Measurements from ENCODE around the gene SPOCD1.

Gene SPOCD1

DNA sequence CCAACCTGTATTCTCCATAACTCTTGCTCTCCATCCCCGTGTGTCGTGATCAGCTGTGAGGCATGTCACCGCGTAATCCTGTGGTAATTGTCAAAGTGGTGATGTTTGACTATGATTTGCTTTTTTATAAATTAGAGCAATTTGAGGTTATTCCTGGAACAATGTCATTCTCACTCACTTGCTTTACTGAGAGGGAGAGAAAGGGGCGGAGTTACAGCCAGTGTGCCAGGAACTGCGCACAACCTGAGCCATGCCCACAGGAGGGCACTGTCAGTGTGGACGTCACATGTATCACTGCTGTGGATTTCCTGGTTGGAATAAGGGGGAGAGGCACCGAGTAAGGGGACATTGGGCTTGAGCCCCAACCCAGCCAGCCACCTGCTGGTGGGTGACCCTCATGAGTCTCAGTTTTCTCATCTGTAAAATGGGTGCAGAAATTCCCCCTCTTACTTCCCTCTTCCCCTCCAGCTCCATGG lies 58.6 kb downstream of the SPOCD1 start:
- H3K27ac Mint-ChIP-seq, result no peak overlapping the region
- no peaks in the 10 kb centered on the region for H3K9me3 Mint-ChIP-seq (ENCODE audit: low read depth)
- no peak overlapping the region for H3K4me3 Mint-ChIP-seq

GRCh38 chr1:31756578-31756977 lies 59.2 kb downstream of the SPOCD1 start:
- no peak overlapping the region for H3K27ac Mint-ChIP-seq
- H3K27me3 Mint-ChIP-seq, result no peaks in the 10 kb centered on the region

More for the DNA sequence above, 58.6 kb downstream of the SPOCD1 start:
- peaks cover 15% of the 10 kb centered on the region for H3K4me1 Mint-ChIP-seq (ENCODE audit: low read depth)
- no peaks in the 10 kb centered on the region for H3K36me3 Mint-ChIP-seq
- no peaks in the 10 kb centered on the region for H3K27me3 Mint-ChIP-seq

DNA sequence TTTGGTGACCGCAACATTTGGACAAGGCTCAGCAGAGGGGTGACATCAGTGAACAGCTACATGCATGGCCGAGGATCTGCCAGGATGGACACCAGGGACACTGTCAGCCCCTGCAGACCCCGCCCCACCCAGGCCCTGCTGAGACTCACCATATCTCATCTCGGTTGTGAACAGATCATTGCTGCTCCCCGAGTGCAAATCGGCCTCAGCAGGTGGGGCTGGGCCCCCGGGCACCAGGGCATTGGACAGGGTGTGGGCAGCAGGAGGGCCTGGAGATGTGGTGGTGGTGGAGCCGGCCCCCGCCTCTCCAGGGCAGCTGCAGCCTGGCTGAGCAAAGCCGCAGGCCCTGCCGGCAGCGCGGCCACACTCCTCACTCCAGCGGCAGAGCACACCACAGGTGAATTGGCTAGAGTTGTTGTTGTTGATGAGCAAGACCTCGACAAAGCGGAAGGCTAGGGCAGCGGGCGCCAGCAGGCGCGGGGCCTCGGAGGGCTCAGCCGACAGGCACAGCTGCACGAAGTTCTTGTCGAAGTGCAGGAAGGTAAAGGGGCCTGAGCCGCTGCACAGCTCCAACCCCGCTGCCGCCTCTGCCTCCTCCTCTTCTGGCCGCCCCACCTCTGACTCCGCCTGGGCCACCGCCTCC lies 59.9 kb downstream of the SPOCD1 start:
- H3K4me3 Mint-ChIP-seq, result no peak overlapping the region
- no peak overlapping the region for H3K27ac Mint-ChIP-seq
- peaks cover 19% of the 10 kb centered on the region for H3K4me1 Mint-ChIP-seq (ENCODE audit: low read depth)
- no peaks in the 10 kb centered on the region for H3K36me3 Mint-ChIP-seq
- H3K9me3 Mint-ChIP-seq (ENCODE audit: low read depth), result no peaks in the 10 kb centered on the region
- H3K27me3 Mint-ChIP-seq, result no peaks in the 10 kb centered on the region

More at GRCh38 chr1:31756578-31756977, 59.2 kb downstream of the SPOCD1 start:
- Mint-ChIP-seq H3K36me3 (no peaks in the 10 kb centered on the region), H3K4me1 (ENCODE audit: low read depth) (peaks cover 15% of the 10 kb centered on the region), H3K4me3 (no peak overlapping the region), H3K9me3 (ENCODE audit: low read depth) (no peaks in the 10 kb centered on the region)

DNA sequence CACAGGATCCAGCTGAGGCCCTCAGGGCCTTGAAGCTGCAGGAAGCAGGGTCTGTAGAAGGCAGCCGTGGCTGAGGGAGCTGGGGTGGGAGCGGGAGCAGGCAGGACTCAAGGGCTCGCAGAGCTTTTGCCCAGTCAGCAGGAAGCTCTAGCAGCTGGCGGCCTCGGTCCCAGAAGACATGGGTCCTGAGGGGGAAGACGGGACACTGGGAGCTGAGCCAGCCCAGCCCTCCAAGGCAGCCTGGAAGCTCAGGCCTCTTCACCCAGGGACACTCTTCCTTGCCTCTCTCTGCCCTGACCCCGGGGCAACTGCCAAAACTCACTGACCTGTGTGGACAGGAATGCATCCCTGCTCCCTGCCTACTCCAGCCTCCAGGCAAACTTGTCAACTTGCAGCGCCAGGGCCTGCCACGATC lies 60.6 kb downstream of the SPOCD1 start:
- no peak overlapping the region for H3K27ac Mint-ChIP-seq
- no peaks in the 10 kb centered on the region for H3K27me3 Mint-ChIP-seq
- H3K4me1 Mint-ChIP-seq (ENCODE audit: low read depth), result peaks cover 24% of the 10 kb centered on the region
- no peak overlapping the region for H3K4me3 Mint-ChIP-seq
- no peaks in the 10 kb centered on the region for H3K36me3 Mint-ChIP-seq
- no peaks in the 10 kb centered on the region for H3K9me3 Mint-ChIP-seq (ENCODE audit: low read depth)

DNA sequence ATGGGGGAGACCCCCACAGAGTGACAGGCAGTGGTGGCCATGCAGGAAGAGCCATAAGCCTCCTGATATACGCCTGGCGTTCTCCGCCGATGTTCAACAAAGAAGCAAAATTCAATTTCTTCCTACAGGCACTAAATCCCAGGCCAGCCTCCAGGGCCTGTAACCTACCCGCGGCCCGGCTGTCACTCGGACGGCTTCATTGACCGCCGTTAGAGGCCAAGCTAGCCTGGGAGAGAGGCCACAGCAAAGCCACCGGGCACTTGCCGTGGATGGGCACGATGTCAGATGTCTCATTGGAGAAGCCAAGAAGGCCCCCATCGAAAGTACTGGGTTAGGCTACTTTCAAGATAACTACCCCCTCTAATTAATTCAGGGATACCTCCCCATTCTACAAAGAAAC lies 61.4 kb downstream of the SPOCD1 start:
- Mint-ChIP-seq H3K36me3 (no peaks in the 10 kb centered on the region), H3K9me3 (ENCODE audit: low read depth) (no peaks in the 10 kb centered on the region), H3K27me3 (peaks cover 1% of the 10 kb centered on the region), H3K27ac (no peak overlapping the region), H3K4me1 (ENCODE audit: low read depth) (peaks cover 20% of the 10 kb centered on the region), H3K4me3 (no peak overlapping the region)

DNA sequence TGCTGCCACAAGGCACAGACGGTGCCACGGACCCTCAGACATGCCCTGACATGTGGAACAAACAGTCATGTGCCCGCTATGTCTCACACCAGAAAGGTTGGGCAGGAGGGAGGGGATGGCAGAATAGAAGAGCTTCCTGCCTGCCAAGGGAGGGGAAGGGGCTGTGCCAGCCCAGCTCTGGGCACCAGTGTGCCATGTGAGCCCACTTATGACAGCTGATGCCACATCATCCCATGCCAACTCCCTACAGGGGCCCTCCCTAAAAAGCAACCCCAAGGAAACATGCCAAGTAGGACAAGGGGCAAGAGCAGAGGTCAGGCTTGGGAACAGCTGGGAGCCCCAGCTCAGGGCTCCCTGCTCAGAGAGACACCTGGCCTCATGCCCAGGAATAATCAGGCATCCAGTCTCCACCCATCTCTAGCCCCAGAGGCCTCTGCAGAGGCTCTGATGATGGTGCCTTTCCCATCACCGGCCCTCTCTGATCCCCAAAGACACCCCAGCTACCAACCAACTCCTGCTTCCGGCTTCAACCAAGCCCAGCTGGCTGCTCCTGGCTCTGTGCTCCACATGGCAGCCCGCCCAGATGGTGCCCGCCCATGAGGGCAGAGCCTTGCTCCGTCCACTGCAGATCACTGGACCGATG lies 62.0 kb downstream of the SPOCD1 start:
- Mint-ChIP-seq H3K27ac (no peak overlapping the region), H3K9me3 (ENCODE audit: low read depth) (no peaks in the 10 kb centered on the region), H3K4me3 (no peak overlapping the region), H3K4me1 (ENCODE audit: low read depth) (peaks cover 20% of the 10 kb centered on the region), H3K36me3 (no peaks in the 10 kb centered on the region), H3K27me3 (peaks cover 1% of the 10 kb centered on the region)

GRCh38 chr1:31752952-31753475 lies 62.8 kb downstream of the SPOCD1 start:
- H3K27ac Mint-ChIP-seq, result no peak overlapping the region
- H3K4me3 Mint-ChIP-seq, result no peak overlapping the region
- peaks cover 1% of the 10 kb centered on the region for H3K27me3 Mint-ChIP-seq
- H3K9me3 Mint-ChIP-seq (ENCODE audit: low read depth), result no peaks in the 10 kb centered on the region
- no peaks in the 10 kb centered on the region for H3K36me3 Mint-ChIP-seq
- H3K4me1 Mint-ChIP-seq (ENCODE audit: low read depth), result peaks cover 20% of the 10 kb centered on the region

GRCh38 chr1:31752258-31752657 lies 63.6 kb downstream of the SPOCD1 start:
- H3K9me3 Mint-ChIP-seq (ENCODE audit: low read depth), result no peaks in the 10 kb centered on the region
- peaks cover 20% of the 10 kb centered on the region for H3K4me1 Mint-ChIP-seq (ENCODE audit: low read depth)
- H3K4me3 Mint-ChIP-seq, result no peak overlapping the region
- H3K27ac Mint-ChIP-seq, result no peak overlapping the region
- H3K36me3 Mint-ChIP-seq, result no peaks in the 10 kb centered on the region
- peaks cover 3% of the 10 kb centered on the region for H3K27me3 Mint-ChIP-seq

GRCh38 chr1:31751822-31752241 lies 64.0 kb downstream of the SPOCD1 start:
- Mint-ChIP-seq H3K9me3 (ENCODE audit: low read depth) (no peaks in the 10 kb centered on the region), H3K4me3 (no peak overlapping the region), H3K4me1 (ENCODE audit: low read depth) (peaks cover 20% of the 10 kb centered on the region), H3K27me3 (peaks cover 7% of the 10 kb centered on the region), H3K27ac (no peak overlapping the region), H3K36me3 (no peaks in the 10 kb centered on the region)

DNA sequence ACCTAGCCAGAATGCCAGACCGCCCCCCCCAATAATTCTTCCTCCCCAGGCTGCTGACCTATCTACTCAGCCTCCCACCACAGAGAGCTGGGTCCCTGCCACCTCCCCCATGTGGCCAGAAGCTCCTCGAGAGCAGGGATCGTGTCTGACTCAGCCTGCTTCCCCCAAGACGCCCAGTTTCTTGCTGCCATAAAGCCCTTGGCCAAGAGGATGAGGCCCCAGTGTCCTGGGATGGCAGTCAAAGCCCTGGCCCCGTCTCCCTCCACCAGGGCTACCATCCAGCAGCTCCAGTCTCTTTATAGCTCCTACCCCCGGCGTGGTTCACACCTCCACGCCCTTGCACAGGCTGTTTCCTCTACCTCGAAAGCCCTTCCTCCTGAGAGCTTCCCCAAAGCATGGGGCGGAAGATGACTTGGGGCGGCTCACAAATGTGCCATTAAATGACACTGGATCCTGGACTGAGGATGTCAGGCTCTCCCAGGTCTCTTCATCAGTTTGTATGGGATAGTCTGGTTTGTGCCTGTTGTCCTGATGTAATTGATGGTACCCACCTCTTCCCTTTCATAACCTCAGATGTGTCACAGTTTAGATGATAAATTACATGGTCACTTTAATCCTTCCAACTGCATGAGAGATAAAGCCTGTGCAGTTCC lies 64.8 kb downstream of the SPOCD1 start:
- Mint-ChIP-seq H3K27me3 (peaks cover 8% of the 10 kb centered on the region), H3K36me3 (no peaks in the 10 kb centered on the region), H3K4me3 (no peak overlapping the region), H3K9me3 (ENCODE audit: low read depth) (no peaks in the 10 kb centered on the region), H3K27ac (no peak overlapping the region), H3K4me1 (ENCODE audit: low read depth) (peaks cover 20% of the 10 kb centered on the region)

DNA sequence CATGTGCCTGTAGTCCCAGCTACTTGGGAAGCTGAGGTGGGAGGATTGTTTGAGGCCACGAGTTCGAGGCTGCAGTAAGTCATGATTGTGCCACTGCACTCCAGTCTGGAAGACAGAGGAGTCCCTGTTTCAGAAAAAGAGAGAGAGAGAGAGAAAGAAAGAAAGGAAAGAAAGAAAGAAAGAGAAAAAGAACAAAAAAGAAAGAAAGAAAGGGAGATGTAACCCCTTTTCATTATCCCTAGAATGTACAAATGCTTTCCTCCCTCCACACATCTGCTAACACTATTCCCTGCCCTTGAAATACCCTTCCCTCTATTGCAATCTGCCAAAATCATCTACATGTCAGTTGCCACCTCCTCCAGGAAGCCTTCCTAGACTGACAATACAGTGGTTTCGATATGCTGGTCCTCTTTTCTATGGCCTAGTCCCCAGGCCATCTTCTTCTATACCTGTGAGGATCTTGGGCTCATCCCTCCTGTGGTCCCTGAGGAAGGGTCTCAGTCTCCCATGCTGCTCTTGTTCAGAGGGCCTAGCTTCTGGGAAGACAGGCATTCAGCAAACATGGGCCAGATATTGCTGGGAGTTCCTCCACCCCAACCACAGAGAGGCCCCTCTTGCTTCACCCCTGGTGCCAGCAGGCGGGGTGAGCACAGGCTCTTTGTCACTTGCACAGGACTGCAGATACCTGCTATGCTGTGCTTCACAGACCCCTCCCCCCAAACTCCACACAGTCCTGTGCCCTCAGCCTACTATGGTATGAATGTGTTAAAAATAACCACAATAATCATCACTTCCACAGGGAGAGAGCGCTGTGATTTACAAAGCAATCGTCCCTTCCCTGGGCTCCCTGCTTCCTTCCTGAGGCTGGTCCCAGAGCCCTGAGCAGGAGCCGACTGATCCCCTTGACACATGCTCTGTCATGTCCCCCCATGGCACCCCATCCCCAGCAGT lies 65.8 kb downstream of the SPOCD1 start:
- peaks cover 8% of the 10 kb centered on the region for H3K27me3 Mint-ChIP-seq
- H3K27ac Mint-ChIP-seq, result no peak overlapping the region
- H3K4me1 Mint-ChIP-seq (ENCODE audit: low read depth), result peaks cover 20% of the 10 kb centered on the region

GRCh38 chr1:31748365-31748764 lies 67.5 kb downstream of the SPOCD1 start:
- Mint-ChIP-seq H3K27ac (no peak overlapping the region), H3K4me3 (no peak overlapping the region), H3K36me3 (no peaks in the 10 kb centered on the region), H3K27me3 (peaks cover 8% of the 10 kb centered on the region), H3K9me3 (ENCODE audit: low read depth) (no peaks in the 10 kb centered on the region), H3K4me1 (ENCODE audit: low read depth) (peaks cover 20% of the 10 kb centered on the region)

More for the DNA sequence above, 65.8 kb downstream of the SPOCD1 start:
- Mint-ChIP-seq H3K36me3 (no peaks in the 10 kb centered on the region), H3K9me3 (ENCODE audit: low read depth) (no peaks in the 10 kb centered on the region), H3K4me3 (no peak overlapping the region)

GRCh38 chr1:31747304-31747703 lies 68.5 kb downstream of the SPOCD1 start:
- no peak overlapping the region for H3K27ac Mint-ChIP-seq

DNA sequence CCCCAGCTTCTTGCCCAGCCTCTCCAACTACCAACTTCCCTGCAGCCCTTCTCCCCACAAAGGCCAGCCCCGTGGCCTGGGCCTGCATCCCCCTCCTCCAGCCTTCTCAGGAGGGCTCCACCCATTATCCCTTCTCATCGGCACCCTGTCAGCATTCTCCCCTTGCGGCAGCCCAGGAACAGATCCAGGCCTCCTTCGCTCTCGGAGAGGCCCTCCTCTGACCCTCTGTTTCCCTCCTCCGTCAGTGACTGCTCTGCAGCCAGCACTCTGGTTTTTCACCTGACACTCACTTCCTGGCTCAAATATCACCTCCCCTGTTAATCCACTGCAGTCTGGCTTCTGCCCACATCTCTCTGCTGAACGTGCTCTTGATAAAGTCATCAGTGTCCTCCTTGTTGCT lies 69.1 kb downstream of the SPOCD1 start:
- Mint-ChIP-seq H3K36me3 (no peaks in the 10 kb centered on the region), H3K4me1 (ENCODE audit: low read depth) (peaks cover 11% of the 10 kb centered on the region), H3K27ac (no peak overlapping the region), H3K9me3 (ENCODE audit: low read depth) (no peaks in the 10 kb centered on the region), H3K27me3 (peaks cover 8% of the 10 kb centered on the region), H3K4me3 (no peak overlapping the region)

More at GRCh38 chr1:31747304-31747703, 68.5 kb downstream of the SPOCD1 start:
- H3K9me3 Mint-ChIP-seq (ENCODE audit: low read depth), result no peaks in the 10 kb centered on the region
- no peak overlapping the region for H3K4me3 Mint-ChIP-seq
- H3K36me3 Mint-ChIP-seq, result no peaks in the 10 kb centered on the region
- peaks cover 8% of the 10 kb centered on the region for H3K27me3 Mint-ChIP-seq
- peaks cover 17% of the 10 kb centered on the region for H3K4me1 Mint-ChIP-seq (ENCODE audit: low read depth)
